H9 (cell line): ENCODE data around the gene NFATC1. TPM values are rescaled to one million over a fixed set of nuclear protein-coding genes. Genes with fewer than 3 reads are reported as not detected.

Experiments used
- DNase-seq: peaks from one replicate; pipeline ENCODE4 v3.0.0-alpha.2; 2017
- H2AFZ ChIP-seq: one replicate; pipeline ENCODE4 v1.6.1; 2013; ENCODE audit warnings: mild to moderate bottlenecking, low read length, control low read depth, moderate library complexity
- H2AK5ac ChIP-seq: 2 replicates; pipeline ENCODE4 v1.6.1; 2013; ENCODE audit warnings: low read length, control low read depth, mixed read lengths; ENCODE audit not compliant: insufficient read length
- H2BK120ac ChIP-seq: one replicate; pipeline ENCODE4 v1.6.1; 2013; ENCODE audit warnings: low read depth, mild to moderate bottlenecking, low read length, control low read depth, inconsistent platforms; ENCODE audit not compliant: poor library complexity, severe bottlenecking
- H2BK12ac ChIP-seq: 2 replicates; pipeline ENCODE4 v1.6.1; 2013; ENCODE audit warnings: low read length, control low read depth, mixed read lengths, low read depth; ENCODE audit not compliant: insufficient read length
- H2BK15ac ChIP-seq: 2 replicates; pipeline ENCODE4 v1.6.1; 2013; ENCODE audit warnings: low read depth, low read length, control low read depth
- H2BK20ac ChIP-seq: one replicate; pipeline ENCODE4 v1.6.1; 2013; ENCODE audit warnings: low read depth, mild to moderate bottlenecking, low read length, control low read depth, inconsistent platforms; ENCODE audit not compliant: poor library complexity, severe bottlenecking
- H2BK5ac ChIP-seq: 2 replicates; pipeline ENCODE4 v1.6.1; 2013; ENCODE audit warnings: low read length, control low read depth, mixed read lengths; ENCODE audit not compliant: insufficient read length
- H3K14ac ChIP-seq: 2 replicates; pipeline ENCODE4 v1.6.1; 2013; ENCODE audit warnings: low read length, control low read depth; ENCODE audit not compliant: insufficient read depth
- H3K18ac ChIP-seq: 2 replicates; pipeline ENCODE4 v1.6.1; 2013; ENCODE audit warnings: low read depth, mild to moderate bottlenecking, mixed read lengths, low read length, control low read depth; ENCODE audit not compliant: insufficient read length
- H3K23ac ChIP-seq: 2 replicates; pipeline ENCODE4 v1.6.1; 2013; ENCODE audit warnings: low read length, control low read depth, mixed read lengths, low read depth; ENCODE audit not compliant: insufficient read length
- H3K23me2 ChIP-seq: 2 replicates; pipeline ENCODE4 v1.6.1; 2013; ENCODE audit warnings: low read depth, mild to moderate bottlenecking, mixed read lengths, low read length, control low read depth; ENCODE audit not compliant: insufficient read length, poor library complexity, severe bottlenecking
- H3K27ac ChIP-seq: 2 replicates; pipeline ENCODE4 v1.5.1; 2013; ENCODE audit warnings: low read length, control low read depth, mixed read lengths, low read depth; ENCODE audit not compliant: insufficient read length
- H3K27me3 ChIP-seq: 2 replicates; pipeline ENCODE4 v1.6.1; 2013; ENCODE audit warnings: low read length, control low read depth, inconsistent platforms; ENCODE audit not compliant: insufficient read depth
- H3K4ac ChIP-seq: 2 replicates; pipeline ENCODE4 v1.6.1; 2013; ENCODE audit warnings: low read depth, mild to moderate bottlenecking, control low read depth, inconsistent platforms, low read length, moderate library complexity
- H3K4me1 ChIP-seq: 2 replicates; pipeline ENCODE4 v1.6.1; 2013; ENCODE audit warnings: low read length, control low read depth, inconsistent platforms; ENCODE audit not compliant: insufficient read depth
- H3K4me2 ChIP-seq: 2 replicates; pipeline ENCODE4 v1.6.1; 2013; ENCODE audit warnings: low read length, control low read depth, mixed read lengths; ENCODE audit not compliant: insufficient read length, insufficient read depth
- H3K56ac ChIP-seq: 2 replicates; pipeline ENCODE4 v1.6.1; 2013; ENCODE audit warnings: low read depth, mild to moderate bottlenecking, mixed read lengths, low read length, control low read depth; ENCODE audit not compliant: insufficient read length
- H3K79me1 ChIP-seq: 2 replicates; pipeline ENCODE4 v1.6.1; 2013; ENCODE audit warnings: low read depth, mild to moderate bottlenecking, moderate library complexity, low read length, control low read depth, inconsistent platforms; ENCODE audit not compliant: insufficient read depth, poor library complexity, severe bottlenecking
- H3K79me2 ChIP-seq: 2 replicates; pipeline ENCODE4 v1.6.1; 2013; ENCODE audit warnings: low read length, control low read depth, inconsistent platforms; ENCODE audit not compliant: insufficient read depth
- H3K9ac ChIP-seq: 2 replicates; pipeline ENCODE4 v1.6.1; 2013; ENCODE audit warnings: low read length, control low read depth, mixed read lengths; ENCODE audit not compliant: insufficient read length; ENCODE audit errors: extremely low read depth
- H3K9me3 ChIP-seq: one replicate; pipeline ENCODE4 v1.6.1; 2013; ENCODE audit warnings: low read depth, low read length, inconsistent platforms; ENCODE audit not compliant: control insufficient read depth
- H3T11ph ChIP-seq: one replicate; pipeline ENCODE4 v1.6.1; 2013; ENCODE audit warnings: mild to moderate bottlenecking, low read length, control low read depth, inconsistent platforms
- H4K20me1 ChIP-seq: one replicate; pipeline ENCODE4 v1.6.1; 2013; ENCODE audit not compliant: control insufficient read depth, insufficient read length, insufficient read depth
- H4K5ac ChIP-seq: 2 replicates; pipeline ENCODE4 v1.6.1; 2013; ENCODE audit warnings: low read depth, mild to moderate bottlenecking, mixed read lengths, low read length, control low read depth; ENCODE audit not compliant: insufficient read length
- H4K8ac ChIP-seq: replicated peaks from 2 replicates; pipeline ENCODE4 v1.6.1; 2013; ENCODE audit warnings: low read length, control low read depth, mixed read lengths, low read depth; ENCODE audit not compliant: insufficient read length
- H4K91ac ChIP-seq: 2 replicates; pipeline ENCODE4 v1.6.1; 2013; ENCODE audit warnings: low read depth, mild to moderate bottlenecking, moderate library complexity, mixed read lengths, low read length, control low read depth; ENCODE audit not compliant: insufficient read length
- H3K27ac Mint-ChIP-seq, 3 experiments: 2 replicates in 2 of 3; 3 replicates in 1 of 3; pipeline ENCODE4 v1.8.0; 2020 to 2021; ENCODE audit warnings: mixed read lengths in 3 of 3, mild to moderate bottlenecking in 1 of 3, moderate library complexity in 1 of 3
- H3K27me3 Mint-ChIP-seq: 2 replicates; pipeline ENCODE4 v1.8.0; 2021; ENCODE audit warnings: low read depth, mild to moderate bottlenecking, moderate library complexity, mixed read lengths
- H3K36me3 Mint-ChIP-seq, 3 experiments: 2 replicates in 2 of 3; 3 replicates in 1 of 3; pipeline ENCODE4 v1.8.0; 2020 to 2021; ENCODE audit warnings: low read depth in 3 of 3, mixed read lengths in 3 of 3; ENCODE audit not compliant: insufficient read depth in 1 of 3
- H3K4me1 Mint-ChIP-seq, 2 experiments: 2 replicates each; pipeline ENCODE4 v1.8.0; 2020; ENCODE audit warnings: mixed read lengths in 2 of 2
- H3K4me3 Mint-ChIP-seq, 2 experiments: 2 replicates in 1 of 2; 3 replicates in 1 of 2; pipeline ENCODE4 v1.8.0; 2020 to 2021; ENCODE audit warnings: mild to moderate bottlenecking in 2 of 2, mixed read lengths in 2 of 2, moderate library complexity in 1 of 2
- H3K9me3 Mint-ChIP-seq, 2 experiments: 2 replicates in 1 of 2; 3 replicates in 1 of 2; pipeline ENCODE4 v1.8.0; 2020; ENCODE audit warnings: mild to moderate bottlenecking in 2 of 2, mixed read lengths in 2 of 2, moderate library complexity in 1 of 2
- CTCF ChIP-seq: fragments of 200-600 bp; sonication (generic); conservative IDR thresholded peaks from 3 replicates; pipeline ENCODE4 v1.8.0; 2021; ENCODE audit warnings: antibody characterized with exemption, mild to moderate bottlenecking
- WGBS: extraction: QIAGEN DNeasy Blood & Tissue Kit; methylation state at CpG from one replicate; pipeline ENCODE4 v1.1.7; 2013; ENCODE audit warnings: missing lambda C conversion rate, low lambda C conversion rate, mixed read lengths; ENCODE audit not compliant: insufficient read length; ENCODE audit errors: extremely low coverage; 5-methylcytosine and 5-hydroxymethylcytosine counted together
- total RNA-seq: library from RNA; stranded (reverse); gene quantifications from 2 replicates; pipeline ENCODE4 v1.2.1, GENCODE V29; 2021

Gene NFATC1
- total RNA-seq, 1 experiment from 2014 or later: 5.5 TPM

DNA sequence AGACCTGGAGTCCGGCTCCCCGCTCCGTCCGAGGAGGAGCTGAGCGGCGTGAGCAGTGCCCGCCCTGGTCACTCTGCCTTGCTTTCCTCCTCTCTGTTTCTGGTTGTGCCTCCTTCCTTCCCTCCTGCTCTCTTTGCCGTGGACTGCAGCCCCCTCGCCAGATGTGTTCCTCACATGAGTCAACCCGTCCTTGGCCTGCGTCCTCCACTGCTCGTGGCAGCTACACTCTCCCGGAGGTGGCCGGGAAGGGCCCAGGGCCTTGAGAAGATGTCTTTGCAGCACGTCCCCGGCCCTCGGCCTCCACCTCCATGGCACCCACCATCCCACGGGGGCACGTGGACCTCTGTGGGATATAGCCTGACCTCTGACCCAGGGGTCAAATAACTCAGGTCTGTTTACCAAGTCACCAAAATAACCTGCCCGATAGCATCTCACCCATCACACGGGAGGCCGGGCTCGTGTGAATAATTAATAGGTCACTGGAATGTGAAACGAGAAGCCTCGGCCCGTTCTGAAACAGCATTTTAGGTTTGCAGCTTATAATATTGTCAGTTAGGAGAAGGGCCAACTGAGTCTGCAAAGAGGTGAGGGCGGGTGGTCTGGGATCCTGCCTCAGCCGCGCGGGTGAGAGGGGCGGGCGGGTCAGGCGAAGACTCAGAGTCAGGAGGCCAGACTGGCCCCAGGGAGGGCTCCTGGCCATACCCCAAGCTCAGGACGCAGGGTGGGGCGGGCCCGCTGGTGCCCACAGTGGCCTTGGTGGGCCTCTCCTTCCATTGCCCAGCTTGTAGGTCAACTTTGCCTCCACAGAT lies 42.6 kb downstream of the NFATC1 start:
- H3K27me3 Mint-ChIP-seq: no peaks in the 10 kb centered on the region
- Histone ChIP-seq H2AK5ac (no peak overlapping the region), H3K14ac (no peak overlapping the region), H3K23ac (no peak overlapping the region), H3K27me3 (no peaks in the 10 kb centered on the region), H3K79me2 (no peaks in the 10 kb centered on the region), H3K4ac (no peak overlapping the region), H2BK5ac (no peak overlapping the region), H3K79me1 (no peaks in the 10 kb centered on the region), H3K18ac (no peak overlapping the region), H4K91ac (no peak overlapping the region), H4K8ac (no peak overlapping the region), H3T11ph (no peak overlapping the region), H3K23me2 (no peaks in the 10 kb centered on the region), H2BK20ac (no peak overlapping the region), H3K56ac (no peak overlapping the region), H2BK12ac (no peak overlapping the region), H3K27ac (no peak overlapping the region), H4K5ac (no peak overlapping the region), H2BK120ac (no peak overlapping the region), H3K9me3 (no peaks in the 10 kb centered on the region), H2AFZ (no peak overlapping the region), H4K20me1 (no peaks in the 10 kb centered on the region), H3K4me2 (no peak overlapping the region), H2BK15ac (no peak overlapping the region), H3K4me1 (no peaks in the 10 kb centered on the region), H3K9ac (no peak overlapping the region)
- H3K4me3 Mint-ChIP-seq: no peak overlapping the region
- TF ChIP-seq CTCF: no peak
- WGBS: no CpG with 5 or more reads among the region's 36 CpGs
- no peaks in the 10 kb centered on the region for H3K36me3 Mint-ChIP-seq
- no peaks in the 10 kb centered on the region for H3K9me3 Mint-ChIP-seq
- H3K27ac Mint-ChIP-seq: peak overlapping the region in 1 of 3 experiments; percentile 9; a peak in 1 of 7 replicates
- no peak for DNase-seq
- H3K4me1 Mint-ChIP-seq: peaks cover 0 to 3% of the 10 kb centered on the region in 2 experiments; a peak in 2 of 4 replicates
